ENCODE data around the gene RBM47. TPM values are rescaled to one million over a fixed set of nuclear protein-coding genes. Genes with fewer than 3 reads are reported as not detected.

Gene RBM47
- total and polyA plus RNA-seq, 10 of the 15 experiments (the other 5 are each of a cell fraction or from before 2014, with no cell fraction given): 7.9 to 45.0 (median 28.7) TPM

GRCh38 chr4:40576651-40577480 lies 52.8 kb downstream of the RBM47 start (continued):
- TF ChIP-seq SRF (IDR thresholded peaks at IDR 0.05; ENCODE audit: low read depth in 2 of 2, low read length in 2 of 2): no peak
- no peak for TF ChIP-seq IRF5 (IDR thresholded peaks at IDR 0.05; ENCODE audit: borderline replicate concordance)
- TF ChIP-seq MYB (IDR thresholded peaks at IDR 0.05; ENCODE audit: borderline replicate concordance, low read depth, low read length): no peak
- peak; percentile 91 to 96 for TF ChIP-seq BHLHE40 (IDR thresholded peaks at IDR 0.05; ENCODE audit: borderline replicate concordance in 1 of 2, low read depth in 2 of 2, low read length in 1 of 2)
- TF ChIP-seq MTA2 (IDR thresholded peaks at IDR 0.05; ENCODE audit: low read depth): peak; percentile 80

- Histone ChIP-seq H3K9me3 (replicated peaks; ENCODE audit: control insufficient read depth, insufficient read depth, low read length) (no peaks in the 10 kb centered on the region), H4K20me1 (ENCODE audit: control insufficient read depth, insufficient read depth) (no peaks in the 10 kb centered on the region), H3K4me1 (ENCODE audit: control insufficient read depth, insufficient read depth, low read length) (peaks cover 54% of the 10 kb centered on the region), H2AFZ (ENCODE audit: control insufficient read depth, low read depth, low read length) (no peak overlapping the region), H3K9ac (ENCODE audit: control insufficient read depth, insufficient read depth, low read length) (0 out of 2 replicates have a peak overlapping the region, but pooled peaks have one; percentile 29), H3K79me2 (ENCODE audit: control insufficient read depth, insufficient read depth, low read length) (peaks cover 81% of the 10 kb centered on the region), H3K27ac (ENCODE audit: control insufficient read depth, insufficient read depth) (peak overlapping the region; percentile 89), H3K4me3 (peak overlapping the region; percentile 35; the same call in 1 of the 2 replicates), H3K36me3 (ENCODE audit: control insufficient read depth in 2 of 2, insufficient read depth in 2 of 2, low read length in 1 of 2) (peaks cover 2% of the 10 kb centered on the region in 2 experiments; a peak in 3 of 4 replicates), H3K4me2 (ENCODE audit: control insufficient read depth, insufficient read depth) (peak overlapping the region; percentile 80), H3K27me3 (replicated peaks in 1 of 2; ENCODE audit: control insufficient read depth in 2 of 2, insufficient read depth in 2 of 2, low read length in 1 of 2) (no peaks in the 10 kb centered on the region)
- in situ Hi-C loops (cut with MboI) (no loop called here), intact Hi-C loops (cut with micrococcal nuclease; ENCODE audit: unreplicated experiment) (loop anchor here (5.0 to 10.0 kb wide), 2 partner anchors 59 to 139 kb away; no protein-coding TSS in a partner anchor)
- ChIA-PET POLR2A (interaction anchor here (0.6 to 5.3 kb wide), 11 partner anchors 13 to 381 kb away, joined by 3 to 51 read pairs (median 5); no protein-coding TSS in a partner anchor), SMC1A (ENCODE audit: uncharacterized antibody, unreplicated experiment) (interaction anchor here (0.8 to 7.3 kb wide), 15 partner anchors 12 to 153 kb away, joined by 3 to 90 read pairs (median 7); no protein-coding TSS in a partner anchor), CTCF (interaction anchor here (0.6 to 5.1 kb wide), 10 partner anchors 8 to 520 kb away, joined by 3 to 28 read pairs (median 5); partner anchors contain the start of gene N4BP2), RAD21 (ENCODE audit: unreplicated experiment) (interaction anchor here (1.0 to 3.7 kb wide), 17 partner anchors 11 to 250 kb away, joined by 3 to 29 read pairs (median 4); partner anchors contain the start of gene RBM47)
- DNase-seq (ENCODE audit: low read depth, low spot score) (no peak), ATAC-seq (no peak), FAIRE-seq (no peak)
- BruUV-seq (replicated peaks): TSS peak; percentile 26
- WGBS (ENCODE audit: insufficient coverage, insufficient replicate concordance, low lambda C conversion rate, missing lambda C conversion rate): 95% methylated on average over 2 of the region's 2 CpGs
- TF ChIP-seq CBX3 (IDR thresholded peaks at IDR 0.05; ENCODE audit: borderline replicate concordance, low read depth): no peak
- TF ChIP-seq RELA (IDR thresholded peaks at IDR 0.05; ENCODE audit: borderline replicate concordance, partially characterized antibody): no peak
- TF ChIP-seq SIN3A (IDR thresholded peaks at IDR 0.05; ENCODE audit: low read depth, low read length): no peak
- TF ChIP-seq CBX5 (IDR thresholded peaks at IDR 0.05; ENCODE audit: low read depth): no peak
- no peak for TF ChIP-seq RCOR1 (conservative IDR thresholded peaks at IDR 0.05; ENCODE audit: low read depth, low read length)
- TF ChIP-seq ZNF622 (IDR thresholded peaks at IDR 0.05): no peak
- TF ChIP-seq CBFB (IDR thresholded peaks at IDR 0.05; ENCODE audit: low read depth): no peak
- TF ChIP-seq SMAD1 (IDR thresholded peaks at IDR 0.05; ENCODE audit: low read depth, partially characterized antibody): no peak
- no peak for TF ChIP-seq MLLT1 (IDR thresholded peaks at IDR 0.05)
- no peak for TF ChIP-seq E2F8 (IDR thresholded peaks at IDR 0.05; ENCODE audit: low read depth, partially characterized antibody)
Observed at GRCh38 chr4:40575846-40576245, 53.8 kb downstream of the RBM47 start.

All from GM12878 (cell line).